NCI-H460 (cell line): ENCODE measurements around the gene TECR. TPM values are rescaled to one million over a fixed set of nuclear protein-coding genes. Genes with fewer than 3 reads are reported as not detected.
"Not testable (repeated sequence)": the region's sequence is repeated elsewhere in the genome, so short reads cannot be mapped to it uniquely, and the experiment has no call there.

Source experiments
- DNase-seq: peaks from one replicate; pipeline ENCODE4 v3.0.0-alpha.2; 2016; ENCODE audit warnings: low read depth; ENCODE audit errors: extremely low read depth
- polyA plus RNA-seq: library from polyadenylated mRNA; depleted of rRNA; stranded (reverse); fragments of >200 nt; gene quantifications from 2 replicates; pipeline ENCODE4 v1.2.3, GENCODE V29; 2014; cell fraction: nucleus; rRNA removed
- total RNA-seq: library from RNA; depleted of rRNA; stranded (reverse); fragments of >200 nt; shearing (Covaris generic); gene quantifications from 2 replicates; pipeline ENCODE4 v1.2.3, GENCODE V29; 2014; rRNA removed

Gene TECR, protein sequence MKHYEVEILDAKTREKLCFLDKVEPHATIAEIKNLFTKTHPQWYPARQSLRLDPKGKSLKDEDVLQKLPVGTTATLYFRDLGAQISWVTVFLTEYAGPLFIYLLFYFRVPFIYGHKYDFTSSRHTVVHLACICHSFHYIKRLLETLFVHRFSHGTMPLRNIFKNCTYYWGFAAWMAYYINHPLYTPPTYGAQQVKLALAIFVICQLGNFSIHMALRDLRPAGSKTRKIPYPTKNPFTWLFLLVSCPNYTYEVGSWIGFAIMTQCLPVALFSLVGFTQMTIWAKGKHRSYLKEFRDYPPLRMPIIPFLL
- total RNA-seq = 53.8 and 59.1 TPM in 2 replicates
- 79.1 and 84.8 TPM in 2 replicates for polyA plus RNA-seq

DNA sequence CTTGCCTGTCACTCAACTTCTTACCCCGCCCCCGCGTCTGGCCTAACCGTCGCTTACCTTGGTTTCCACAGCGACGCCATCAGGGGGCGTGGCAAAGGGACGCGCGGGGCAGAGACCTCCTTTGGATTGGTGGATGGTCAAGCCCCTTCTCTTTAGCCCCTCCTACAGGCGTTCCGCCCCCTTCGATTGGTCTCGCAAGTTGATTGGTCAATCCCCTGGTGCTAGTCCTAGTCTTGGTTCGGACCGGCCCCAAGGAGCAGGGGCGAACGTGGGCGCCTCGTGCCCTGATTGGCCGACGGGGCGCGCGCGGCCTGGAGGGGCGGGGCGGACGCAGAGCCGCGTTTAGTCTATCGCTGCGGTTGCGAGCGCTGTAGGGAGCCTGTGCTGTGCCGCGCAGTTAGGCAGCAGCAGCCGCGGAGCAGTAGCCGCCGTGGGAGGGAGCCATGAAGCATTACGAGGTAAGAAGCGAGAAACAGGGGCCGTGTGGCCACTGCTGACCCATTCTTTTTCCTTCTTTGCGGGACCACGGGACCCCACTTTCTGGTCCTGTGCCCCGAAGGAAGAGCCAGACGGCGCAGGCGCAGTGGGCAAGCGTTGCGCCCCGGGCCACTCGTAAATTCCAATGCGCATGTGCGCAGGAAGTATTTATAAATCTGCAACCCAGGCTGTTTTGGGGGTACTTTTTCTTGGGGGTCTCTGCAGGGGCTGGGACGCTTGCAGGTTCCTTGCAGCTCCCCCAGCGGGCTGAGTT lies at the start of gene TECR:
TECR (plus strand) TSS at position 341 of the 751 bp plus-strand sequence; CDS start at position 444, 103 bp downstream.
- DNase-seq = peak; percentile 99

DNA sequence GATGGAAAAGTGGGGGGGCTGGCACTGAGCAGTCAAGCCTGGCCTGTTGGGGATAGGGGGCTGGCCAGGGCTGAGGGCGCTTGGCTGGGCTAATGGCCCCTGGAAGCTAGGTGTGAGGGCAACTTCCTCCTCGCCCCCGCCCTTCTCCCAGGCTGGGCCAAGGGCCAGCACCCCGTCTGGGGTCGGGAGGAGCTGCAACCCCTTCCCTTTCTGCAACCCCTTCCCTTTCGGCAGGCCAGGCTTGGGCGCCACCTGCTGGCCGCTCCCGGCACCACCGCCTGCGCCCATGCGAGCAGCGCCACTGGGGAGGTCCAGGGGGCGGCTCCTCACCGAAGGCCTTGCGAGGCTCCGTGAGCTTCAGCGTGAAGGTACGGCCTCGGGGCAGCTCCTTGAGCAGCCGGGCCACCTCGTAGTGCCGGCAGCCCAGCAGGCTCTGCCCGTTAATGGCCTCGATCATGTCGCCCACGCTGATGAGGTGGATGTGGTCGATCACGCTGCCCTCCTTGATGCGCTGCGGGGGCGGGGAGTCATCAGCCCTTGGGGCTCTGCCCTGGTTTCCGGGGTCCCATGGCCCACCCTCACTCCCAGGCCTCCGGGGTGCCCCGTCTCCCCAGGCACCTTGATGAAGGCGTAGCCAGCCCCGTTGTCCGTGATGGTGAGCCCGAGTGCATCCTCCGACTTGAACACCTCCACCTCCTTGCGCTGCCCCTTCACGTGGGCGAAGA lies 49.3 kb upstream of the TECR start:
- DNase-seq = no peak

DNA sequence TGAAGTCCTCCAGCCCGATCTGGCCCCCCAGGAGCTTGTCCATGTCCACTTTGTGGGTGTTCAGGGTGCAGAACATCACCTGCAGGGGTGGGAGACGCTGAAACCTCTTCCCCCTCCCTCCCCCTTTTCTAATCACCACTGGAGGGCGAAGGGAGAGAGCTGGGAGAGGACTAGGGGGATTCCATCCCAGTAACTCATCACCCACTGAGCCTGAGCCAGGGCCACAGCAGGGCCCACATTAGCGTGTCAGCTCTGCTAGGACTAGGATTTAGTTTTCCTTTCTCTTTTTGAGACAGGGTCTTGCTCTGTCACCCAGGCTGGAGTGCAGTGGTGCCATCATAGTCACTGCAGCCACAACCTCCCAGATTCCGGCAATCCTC lies 48.7 kb upstream of the TECR start:
- DNase-seq = no peak

DNA sequence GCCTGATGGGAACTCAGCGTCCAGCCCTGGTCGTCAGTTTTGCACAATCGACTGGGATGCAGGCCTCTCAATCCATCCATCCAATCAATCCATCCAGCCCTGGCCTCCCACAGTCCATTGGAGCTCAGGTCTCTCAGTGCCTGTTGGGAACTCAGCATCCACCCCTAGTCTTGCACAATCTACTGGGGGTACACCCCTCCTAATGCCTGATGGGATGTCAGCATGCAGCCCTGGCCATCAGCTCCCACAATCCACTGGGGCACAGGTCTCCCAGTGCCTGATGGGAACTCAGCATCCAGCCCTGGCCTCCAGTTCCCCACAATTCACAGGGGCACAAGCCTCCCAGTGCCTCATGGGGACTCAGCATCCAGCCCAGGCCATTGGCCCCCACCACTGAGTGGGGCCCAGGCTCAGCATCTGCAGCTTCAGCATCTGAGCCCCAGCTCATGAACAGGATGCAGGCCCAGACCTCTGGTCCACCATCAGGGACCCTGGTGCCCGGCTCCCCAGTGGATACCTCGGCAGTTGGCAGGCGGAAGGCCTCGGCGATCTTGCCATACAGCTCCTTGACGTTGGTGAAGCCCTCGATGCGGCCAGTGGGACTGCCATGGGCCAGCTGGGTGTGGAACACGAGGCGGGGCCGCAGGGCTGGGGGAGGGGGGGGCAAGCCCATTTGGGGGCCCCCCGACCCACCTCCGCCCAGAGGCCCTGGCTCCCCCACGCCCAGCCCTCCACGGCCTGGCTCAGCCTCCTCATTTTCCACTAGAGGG lies 47.0 kb upstream of the TECR start:
- DNase-seq = no peak

DNA sequence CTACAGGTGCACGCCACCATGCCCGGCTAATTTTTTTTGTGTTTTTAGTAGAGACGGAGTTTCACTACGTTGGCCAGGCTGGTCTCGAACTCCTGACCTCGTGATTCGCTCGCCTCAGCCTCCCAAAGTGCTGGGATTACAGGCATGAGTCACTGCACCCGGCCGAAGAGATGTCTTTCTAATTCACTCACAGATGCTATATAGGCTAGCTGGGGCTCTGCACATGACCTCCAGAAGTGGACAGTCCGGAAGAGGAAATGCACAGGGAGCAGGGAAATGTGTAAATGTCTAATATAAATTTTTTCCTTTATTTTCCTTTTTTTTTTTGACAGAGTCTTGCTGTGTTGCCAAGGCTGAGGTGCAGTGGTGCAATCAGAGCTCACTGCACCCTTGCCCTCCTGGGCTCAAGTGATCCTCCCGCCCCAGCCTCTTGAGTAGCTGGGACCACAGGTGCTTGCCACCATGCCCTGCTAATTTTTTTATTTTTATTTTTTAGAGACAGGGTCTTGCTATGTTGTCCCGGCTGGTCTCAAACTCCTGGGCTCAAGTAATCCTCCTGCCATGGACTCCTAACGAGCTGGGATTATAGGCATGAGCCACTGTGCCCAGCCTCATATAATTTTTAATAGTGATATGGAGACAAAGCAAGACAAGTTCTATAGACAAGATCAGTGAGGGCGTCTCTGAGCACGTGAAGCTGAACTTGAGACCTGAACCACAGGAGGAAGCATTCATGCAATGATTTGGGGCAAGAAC lies 41.8 kb upstream of the TECR start:
- DNase-seq = no peak

DNA sequence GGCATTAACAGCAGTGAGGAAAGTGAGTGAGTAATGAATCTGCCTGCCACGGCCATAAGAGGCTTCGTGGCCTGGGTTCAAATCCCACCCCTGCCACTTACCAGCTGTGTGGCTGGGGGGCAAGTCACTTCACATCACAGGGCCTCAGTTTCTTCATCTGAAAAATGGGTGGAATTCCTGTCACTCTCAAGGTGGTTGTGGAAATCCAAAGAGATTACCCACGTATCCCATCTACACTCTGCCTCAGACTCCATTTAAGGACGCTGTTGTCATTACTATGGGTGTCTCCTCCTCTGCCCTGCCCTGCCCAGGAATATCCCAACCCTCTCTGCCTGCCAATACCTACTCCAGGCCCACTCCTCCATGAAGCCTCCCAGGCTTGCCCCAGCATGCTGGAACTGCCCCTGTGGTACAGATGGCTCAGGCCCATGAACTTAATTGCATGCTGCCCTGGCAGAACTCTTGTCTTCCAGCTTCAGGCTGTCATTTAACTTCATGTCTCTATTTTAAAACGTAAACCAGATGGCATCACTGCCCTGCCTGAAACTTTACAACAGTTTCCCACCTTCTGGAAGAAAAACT lies 36.5 kb upstream of the TECR start:
- no peak for DNase-seq

DNA sequence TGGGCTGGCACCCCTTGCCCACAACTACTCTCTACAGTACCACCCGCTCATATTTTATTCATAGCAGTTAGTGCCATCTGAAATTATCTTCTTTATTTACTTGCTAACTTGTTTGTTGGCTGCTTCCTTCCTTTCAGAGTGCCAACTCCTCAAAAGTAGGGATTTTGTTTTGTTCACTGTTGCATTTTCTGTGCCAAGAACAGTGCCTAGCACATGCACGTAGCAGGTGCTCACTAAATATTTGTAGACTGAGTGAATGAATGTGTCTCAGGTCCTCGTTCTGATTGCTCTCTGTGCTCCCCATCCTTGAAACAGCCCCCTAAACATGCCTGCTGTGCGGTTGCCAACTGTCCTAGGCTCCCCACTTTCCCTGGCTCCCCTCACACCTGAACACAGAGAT lies 35.0 kb upstream of the TECR start:
- DNase-seq = no peak

DNA sequence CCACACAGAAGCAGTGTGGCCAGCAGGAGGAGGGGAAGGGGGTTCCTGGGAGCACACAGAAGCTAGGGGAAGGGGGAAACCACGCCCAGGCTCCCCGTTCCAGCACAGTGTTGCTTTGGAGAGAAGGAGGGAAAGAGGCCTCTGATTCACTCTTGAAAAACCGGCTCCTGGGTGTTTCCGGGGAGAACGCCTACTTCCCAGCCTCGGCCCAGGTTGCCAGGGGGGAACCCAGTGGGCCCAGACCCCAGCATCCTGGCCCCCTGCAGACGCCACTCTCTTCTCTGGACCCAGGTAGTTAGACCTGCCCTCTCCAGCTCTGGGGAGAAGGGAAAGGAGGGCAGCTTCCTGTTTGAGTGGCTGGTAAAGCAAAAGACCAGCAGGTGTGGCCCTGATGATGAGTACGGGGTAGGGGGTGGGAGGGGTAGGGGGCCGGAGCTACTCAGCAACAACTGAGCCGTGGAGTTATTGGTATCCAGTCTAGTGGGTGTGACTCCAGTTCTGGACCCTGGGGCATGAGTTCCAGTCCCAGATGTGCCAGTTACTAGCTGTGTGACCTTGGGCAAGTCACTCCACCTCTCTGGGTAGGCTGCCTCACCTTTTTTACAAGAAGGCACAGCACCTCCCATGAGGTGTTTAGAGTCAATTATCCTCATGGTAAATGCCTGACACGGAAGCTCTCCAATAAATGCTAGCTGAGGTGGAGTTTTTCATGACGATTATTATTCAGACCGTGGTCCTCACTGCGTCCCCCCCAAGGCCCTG lies 34.3 kb upstream of the TECR start:
- DNase-seq = no peak

DNA sequence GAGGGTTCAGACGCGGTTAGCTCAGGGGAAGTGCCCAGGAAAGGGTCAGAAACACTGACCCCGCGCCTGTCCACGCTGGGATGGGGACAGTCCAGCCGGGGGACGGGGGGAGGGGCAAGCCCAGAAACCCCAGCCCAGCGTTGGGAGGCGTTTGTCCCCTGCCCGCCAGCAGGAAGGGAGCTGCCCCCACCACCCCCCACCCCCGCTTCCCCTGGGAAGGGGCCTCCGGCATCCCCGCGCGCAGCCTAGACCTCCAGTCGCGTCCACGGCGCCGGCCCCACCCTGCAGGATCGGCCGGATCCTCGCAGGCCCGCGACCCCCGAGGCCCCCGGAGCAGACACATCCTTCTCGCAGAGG lies 33.7 kb upstream of the TECR start:
- no peak for DNase-seq

DNA sequence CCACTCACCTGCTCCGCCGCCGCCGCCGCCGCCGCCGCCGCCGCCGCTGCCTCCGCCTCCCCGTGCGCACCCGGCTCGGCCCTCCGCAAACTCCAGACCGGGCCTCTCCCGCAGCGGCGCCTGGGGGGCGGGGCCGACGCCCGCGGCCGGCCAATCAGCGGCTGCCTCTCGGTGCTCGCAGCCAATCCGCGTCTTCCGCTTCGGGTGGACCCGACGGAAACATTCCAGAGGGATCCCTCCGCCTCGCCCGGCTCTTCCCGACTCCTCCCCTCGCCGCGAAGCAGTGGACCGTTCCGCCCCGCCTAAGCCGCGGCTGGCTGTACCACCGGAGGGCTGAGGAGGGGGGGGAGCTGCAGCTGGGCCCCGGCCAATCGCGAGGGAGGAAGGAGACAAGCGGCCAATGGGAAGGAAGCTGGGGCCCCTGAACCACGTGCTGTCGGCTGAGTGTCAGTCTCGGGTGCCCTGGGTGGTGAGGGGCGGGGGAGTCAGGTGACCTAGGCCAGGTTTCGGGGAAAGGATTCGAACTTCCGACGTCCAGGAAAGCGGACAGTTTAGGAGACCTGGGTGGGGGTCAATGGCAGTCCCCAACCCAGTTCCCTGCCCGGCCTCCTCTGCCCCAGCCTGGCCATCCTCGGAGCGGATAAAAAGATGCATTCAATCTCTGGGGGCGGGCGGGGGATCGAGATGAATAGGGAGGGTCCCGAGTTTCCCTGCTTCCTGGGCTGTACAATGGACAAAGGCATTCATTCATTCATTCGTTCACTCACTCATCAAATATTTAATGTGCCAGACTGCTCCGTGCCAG lies 33.2 kb upstream of the TECR start, which contains the start of gene GIPC1:
GIPC1 (minus strand) TSS at position 99 of the 805 bp plus-strand sequence. CDS start 13,151 bp downstream, outside the sequence.
- DNase-seq = peak; percentile 94

DNA sequence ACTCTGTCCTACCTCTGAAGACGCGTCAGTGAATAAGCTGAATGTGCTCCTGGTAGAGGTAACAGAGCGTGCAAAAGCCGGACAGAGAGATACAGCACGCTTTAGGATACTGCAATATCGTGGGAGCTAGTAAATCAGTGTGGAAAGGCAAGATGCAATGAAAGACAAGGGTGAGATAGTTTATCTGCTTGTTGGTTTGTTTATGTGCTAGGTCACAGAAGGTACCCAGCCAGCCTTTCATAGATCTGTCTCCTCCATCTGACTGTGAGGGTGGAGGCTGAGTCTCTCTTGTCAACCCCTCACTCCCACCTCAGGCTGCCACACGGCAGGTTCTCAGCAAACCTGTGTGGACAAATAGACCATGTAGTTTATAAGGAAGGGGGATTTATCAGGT lies 32.6 kb upstream of the TECR start:
- no peak for DNase-seq

DNA sequence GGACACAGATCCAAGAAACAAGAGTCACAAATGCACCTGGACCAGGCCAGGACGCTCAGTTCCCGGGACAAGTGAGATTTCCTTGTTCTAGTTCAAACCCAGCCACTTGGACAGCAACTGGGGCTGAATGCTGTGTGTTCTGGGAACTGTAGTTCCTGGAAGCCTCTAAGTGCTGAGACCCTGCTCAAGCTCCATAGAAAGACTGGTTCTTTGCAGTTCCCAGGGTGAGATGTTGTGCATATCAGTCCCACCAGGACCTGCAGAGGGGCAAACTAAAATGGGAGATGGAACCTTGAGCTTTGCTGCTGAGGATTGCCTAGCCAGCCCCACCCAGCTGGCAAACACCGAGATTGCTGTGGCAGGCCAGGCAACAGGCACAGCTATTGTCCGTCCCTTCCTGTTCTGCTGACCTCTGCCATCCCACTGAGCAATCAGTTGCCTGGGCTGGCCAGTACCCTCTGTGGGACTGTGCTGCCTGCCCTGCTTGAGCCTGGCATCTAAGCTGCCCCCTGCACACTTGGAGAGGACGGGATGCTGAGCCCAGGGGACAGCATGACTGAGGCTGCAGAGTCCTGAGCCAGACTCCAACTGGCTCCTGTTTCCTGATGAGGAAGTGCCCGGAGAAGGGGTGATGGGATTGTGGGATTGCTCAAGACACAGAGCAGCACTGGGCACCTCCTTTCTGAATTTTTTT lies 32.0 kb upstream of the TECR start:
- DNase-seq = no peak

DNA sequence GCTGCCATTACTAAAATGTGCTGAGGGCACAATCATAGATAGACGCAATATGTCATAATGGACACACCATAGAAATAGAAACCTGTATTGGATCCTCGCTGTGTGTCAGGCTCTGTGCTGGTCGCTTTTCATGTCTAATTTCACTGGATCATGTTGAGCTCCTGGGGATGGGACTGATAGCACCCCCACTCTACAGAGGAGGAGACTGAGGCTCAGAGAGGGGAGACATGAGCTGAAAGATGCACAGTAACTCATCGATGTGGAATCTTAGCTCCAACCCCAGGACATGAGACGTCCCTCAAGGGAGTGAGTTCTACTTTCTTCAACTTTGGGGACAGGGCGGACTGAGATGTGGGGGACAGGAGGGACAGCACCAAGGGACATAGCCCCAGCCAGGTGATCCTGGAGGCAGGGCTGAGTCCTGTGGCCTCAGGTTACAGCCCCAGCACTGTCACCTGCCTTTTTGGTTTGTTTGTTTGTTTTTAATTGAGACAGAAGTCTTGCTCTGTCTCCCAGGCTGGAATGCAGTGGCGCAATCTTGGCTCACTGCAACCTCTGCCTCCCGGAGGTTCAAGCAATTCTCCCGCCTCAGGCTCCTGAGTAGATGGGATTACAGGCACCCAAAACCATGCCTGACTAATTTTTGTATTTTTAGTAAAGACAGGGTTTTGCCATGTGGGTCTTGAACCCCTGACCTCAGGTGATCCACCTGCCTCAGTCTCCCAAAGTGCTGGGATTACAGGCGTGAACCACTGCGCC lies 26.9 kb upstream of the TECR start:
- no peak for DNase-seq

DNA sequence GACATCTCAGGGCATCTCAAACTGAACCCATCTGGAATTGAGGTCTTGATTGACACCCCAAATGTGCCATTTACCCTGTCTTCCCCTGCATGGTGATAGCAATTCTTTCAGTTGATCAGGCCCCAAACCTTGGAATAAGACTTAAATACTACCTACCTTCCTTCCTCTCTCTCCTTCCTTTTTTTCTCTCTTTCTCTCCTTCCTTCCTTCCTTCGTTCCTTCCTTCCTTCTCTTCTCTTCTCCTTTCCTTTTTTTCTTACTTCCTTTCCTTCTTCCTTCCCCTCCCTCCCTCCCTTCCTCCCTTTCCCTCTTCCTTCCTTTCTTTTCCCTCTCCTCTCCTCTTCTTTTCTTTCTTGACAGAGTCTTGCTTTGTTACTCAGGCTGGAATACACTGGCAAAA lies 26.1 kb upstream of the TECR start:
- no peak for DNase-seq

DNA sequence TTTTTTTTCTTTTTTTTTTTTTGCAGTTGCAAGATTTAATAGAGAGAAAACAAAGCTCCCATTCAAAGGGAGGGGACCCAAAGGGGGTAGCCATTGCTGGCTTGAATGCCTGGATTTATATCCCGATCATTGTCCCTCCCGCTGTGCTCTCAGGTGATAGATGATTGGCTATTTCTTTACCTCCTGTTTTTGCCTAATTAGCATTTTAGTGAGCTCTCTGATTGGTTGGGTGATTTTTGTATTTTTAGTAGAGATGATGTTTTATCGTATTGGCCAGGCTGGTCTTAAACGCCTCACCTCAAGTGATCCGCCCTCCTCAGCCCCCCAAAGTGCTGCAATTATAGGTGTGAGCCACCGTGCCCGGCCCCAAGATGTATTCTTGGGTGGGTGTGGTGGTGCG lies 24.8 kb upstream of the TECR start:
- not testable (repeated sequence) for DNase-seq

DNA sequence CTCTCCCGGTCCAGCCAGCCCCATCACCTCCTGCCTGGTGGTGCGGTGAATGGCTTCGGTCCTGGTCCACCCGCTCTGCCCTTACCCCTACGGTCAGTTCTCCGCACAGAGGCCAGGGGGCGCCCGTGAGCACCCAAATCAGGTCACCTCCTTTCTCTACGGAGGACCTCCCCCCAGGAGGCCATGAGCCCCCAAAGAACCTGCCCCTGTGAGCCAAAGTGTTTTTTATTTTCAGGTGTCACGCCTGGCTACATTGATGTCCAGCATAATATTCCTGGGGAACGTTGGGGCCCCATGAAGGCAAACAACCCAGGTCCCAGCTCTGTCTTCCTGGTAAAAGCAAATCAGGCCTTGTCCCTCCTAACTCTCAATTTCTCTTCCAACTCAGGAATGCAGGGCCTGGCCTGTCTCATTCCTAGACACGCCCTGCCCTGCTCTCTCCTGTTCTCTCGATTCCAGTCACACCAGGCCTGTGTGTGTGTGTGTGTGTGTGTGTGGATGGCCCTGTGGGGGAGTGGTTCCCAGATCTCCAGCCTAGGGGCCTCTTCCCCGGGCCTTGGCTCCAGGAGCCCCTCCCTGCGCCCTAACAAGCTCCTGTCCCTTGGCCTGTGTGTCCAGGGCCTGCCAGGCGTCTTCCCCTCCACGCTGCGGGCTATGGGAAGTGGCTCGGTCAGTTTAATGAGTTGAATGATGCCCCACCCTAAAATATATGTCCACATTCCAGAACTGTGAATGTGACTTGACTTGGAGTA lies 23.7 kb upstream of the TECR start:
- DNase-seq = peak; percentile 91
